Eye (tissue), 1 donor: Measurements from ENCODE around the gene ESX1.
A peak's percentile ranks its signal among the peaks of the same experiment; 100 is the strongest.
"Not testable (repeated sequence)": the region's sequence is repeated elsewhere in the genome, so short reads cannot be mapped to it uniquely, and the experiment has no call there.

ENCODE experiments used
- DNase-seq: peaks from one replicate; pipeline ENCODE4 v3.0.0-alpha.2; 2015

The ESX1 gene

DNA sequence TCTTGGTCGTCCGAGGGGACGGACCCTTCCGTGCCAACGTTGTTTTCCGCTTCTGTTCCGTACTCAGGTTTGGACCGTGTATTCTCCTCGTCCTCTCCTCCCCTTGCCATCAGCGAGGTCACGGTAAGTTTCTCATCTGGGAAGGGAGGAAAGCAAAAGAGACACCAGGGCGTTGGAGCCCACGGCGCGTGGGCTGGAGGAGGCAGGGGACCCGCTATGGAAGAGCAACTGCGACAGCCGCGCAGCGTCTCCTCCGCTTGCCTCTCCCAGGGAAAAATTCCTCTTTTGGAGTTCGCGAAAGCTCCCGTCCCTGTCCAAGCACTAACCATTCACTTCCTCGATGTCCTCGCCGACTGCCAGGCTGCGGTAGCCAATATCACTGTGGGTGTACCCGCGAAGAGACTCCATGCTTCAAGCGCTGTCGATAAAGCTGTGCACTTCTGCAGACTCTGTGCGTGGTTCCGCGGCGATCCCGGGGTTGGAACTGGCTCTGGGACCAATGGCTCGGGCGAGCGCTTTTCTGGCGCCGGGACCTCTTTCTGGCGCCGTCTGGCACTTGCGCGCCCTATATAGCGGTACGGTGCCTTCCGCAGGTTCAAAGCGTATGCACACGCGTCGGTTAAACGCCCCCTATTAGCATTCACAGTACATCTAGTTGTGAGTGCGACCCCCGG lies at the start of gene ESX1:
ESX1 (minus strand) TSS at position 492 of the 674 bp plus-strand sequence; CDS start at position 408, 84 bp downstream.
- peak; percentile 38 for DNase-seq

DNA sequence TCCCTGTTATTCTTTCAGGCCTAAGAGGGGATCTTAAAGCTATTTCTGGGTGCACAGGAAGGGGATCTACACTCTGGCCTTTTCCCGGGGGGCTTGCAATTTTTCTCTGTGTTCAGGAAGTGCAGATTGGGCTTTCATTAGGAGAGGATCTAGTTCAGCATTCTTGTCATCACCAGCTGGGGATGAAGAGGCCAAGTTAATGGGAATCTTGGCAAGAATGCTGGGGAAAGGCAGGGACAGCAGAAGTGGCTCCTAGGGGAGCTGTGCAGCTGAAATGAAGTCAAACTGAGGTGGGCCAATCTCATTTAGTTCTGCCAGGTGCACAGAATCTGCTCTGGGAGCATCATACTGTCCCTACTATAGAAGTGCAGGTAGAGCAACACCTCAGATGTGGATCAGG lies 40.9 kb upstream of the ESX1 start:
- DNase-seq, result no peak

DNA sequence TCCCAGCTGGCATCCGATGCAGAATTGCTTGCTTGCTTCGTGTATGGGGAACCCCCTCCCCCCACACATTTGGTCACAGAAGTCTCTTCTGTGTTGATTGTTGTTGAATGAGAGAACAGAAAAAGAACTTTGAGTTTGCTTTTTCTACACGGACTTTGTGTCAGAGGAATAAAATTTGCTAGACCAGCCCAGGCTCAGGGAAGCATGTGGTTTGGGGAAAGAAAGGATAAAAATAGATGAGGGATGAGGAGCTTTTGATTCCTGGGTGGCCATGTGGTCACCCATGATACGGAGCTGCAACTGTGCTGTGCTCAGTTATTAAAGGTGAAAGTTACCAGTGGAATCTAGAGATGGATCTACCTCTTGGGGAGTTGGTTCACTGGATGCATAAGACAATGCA lies 34.2 kb upstream of the ESX1 start:
- DNase-seq, result no peak

DNA sequence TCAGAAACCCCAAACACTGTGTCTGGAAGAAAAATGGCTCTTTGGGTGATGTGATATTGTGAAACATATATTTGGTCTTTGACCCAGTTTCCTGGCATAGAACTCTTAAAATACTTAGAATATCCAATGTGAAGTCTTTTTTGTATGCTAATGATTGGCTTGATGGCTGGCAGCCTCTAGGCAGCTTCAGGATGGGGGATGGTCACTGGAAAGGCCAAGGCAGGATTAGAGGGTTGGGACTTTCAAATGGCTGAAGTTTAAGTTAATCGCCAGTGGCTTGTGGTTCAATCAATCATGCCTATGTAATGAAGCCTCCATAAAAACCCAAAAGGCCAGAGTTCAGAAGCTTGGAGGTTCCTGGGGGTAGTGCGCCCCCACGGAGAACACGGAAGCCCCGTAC lies 33.5 kb upstream of the ESX1 start:
- no peak for DNase-seq

DNA sequence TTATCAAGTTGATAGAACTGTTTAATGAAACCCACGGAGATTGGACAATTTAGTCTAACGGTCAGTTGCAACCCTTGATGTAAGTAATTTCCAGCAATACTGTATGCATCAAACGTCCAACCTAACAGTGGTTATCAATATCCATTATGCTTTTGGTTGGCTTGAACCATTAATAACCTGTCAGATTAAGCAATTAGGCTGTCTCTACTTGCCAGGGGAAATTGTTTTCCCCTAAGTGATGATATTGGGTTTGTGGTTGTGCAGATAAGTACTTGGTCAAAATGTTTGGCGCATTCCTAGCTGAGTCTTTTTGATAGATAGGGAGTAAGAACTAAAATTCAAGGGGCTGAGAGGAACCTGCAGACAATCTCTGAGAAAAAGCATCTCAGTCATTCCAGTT lies 30.5 kb upstream of the ESX1 start:
- DNase-seq, result no peak

DNA sequence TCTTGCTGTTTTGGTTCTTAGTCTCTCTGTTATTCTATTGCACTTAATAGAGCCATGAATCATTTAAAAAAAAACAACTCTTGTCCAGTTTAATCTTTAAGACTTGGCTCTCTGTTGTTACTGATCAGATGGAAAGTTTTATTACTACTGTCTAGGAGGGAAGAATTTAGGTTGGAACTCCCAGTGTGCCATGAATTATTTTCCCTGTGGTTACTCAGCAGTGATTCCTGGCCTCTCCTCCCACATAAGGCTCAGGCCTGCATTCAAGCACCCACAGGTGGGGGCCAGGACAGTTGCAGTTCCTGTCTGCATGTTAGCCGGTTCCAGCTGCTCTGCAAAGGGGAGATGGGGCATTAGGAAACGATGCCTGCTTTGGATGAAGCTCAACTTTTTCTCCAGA lies 29.8 kb upstream of the ESX1 start:
- DNase-seq, result no peak

DNA sequence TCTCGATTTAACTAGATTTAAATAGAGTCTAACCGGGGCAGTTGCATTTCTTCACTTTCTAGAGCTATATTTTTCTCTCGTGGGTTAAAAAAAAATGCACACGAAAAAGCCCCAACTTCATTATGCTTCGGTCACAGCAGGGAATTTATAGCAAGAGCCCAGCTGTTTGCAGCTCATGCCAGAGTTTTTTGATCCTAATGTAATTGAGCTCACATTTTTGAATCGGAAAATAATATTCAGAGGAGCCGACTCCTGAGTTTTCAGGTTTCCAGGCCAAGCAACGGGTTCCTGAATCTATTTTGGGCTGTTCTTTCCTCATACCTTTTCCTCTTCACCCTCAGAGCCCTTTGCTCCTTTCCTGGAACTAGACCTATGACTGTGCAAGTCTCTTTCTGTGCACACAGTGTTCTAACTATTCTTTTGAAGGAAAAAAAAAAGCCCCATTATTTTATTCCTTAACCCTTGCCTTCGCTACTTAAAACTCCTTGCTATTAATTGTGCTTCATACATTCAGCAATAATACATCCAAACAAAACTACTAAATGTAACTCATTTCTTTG lies 27.5 kb upstream of the ESX1 start:
- DNase-seq, result peak; percentile 5

DNA sequence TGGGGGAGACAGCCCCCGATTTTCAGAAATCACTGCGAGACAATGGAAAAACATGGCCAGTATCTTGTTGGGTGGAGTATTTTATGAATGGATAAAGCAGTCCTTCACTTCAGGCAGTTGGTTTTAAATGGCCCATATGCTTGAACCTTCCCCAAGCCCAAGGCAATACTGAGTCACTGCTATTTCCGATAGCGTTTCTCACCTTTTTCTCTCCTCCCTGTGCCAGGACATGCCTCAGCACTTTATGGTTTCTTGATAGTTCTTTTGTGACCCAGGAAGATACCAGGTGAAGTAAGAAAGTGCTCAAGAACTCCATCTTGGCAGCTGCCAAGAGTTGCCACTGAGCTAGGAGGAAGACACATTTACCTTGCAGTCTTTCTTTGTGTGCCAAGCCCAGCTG lies 26.8 kb upstream of the ESX1 start:
- no peak for DNase-seq

DNA sequence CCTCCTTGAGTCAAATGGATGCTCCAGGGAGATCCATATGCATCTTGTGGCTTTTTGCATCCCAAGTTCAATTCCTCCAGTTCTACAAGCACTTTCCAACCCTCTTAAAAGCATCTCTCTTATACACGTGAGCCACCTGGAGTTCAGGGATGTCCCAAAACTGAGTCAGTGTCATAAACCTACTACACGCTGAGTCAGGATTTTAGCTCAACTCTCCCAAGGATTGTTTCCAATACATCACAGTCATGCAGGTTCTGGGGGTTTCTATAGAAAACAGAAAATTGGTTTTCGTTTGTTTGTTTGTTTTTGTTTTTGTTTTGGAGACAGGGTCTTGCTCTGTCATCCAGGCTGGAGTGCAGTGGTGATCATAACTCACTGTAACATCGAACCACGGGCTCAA lies 25.9 kb upstream of the ESX1 start:
- no peak for DNase-seq

DNA sequence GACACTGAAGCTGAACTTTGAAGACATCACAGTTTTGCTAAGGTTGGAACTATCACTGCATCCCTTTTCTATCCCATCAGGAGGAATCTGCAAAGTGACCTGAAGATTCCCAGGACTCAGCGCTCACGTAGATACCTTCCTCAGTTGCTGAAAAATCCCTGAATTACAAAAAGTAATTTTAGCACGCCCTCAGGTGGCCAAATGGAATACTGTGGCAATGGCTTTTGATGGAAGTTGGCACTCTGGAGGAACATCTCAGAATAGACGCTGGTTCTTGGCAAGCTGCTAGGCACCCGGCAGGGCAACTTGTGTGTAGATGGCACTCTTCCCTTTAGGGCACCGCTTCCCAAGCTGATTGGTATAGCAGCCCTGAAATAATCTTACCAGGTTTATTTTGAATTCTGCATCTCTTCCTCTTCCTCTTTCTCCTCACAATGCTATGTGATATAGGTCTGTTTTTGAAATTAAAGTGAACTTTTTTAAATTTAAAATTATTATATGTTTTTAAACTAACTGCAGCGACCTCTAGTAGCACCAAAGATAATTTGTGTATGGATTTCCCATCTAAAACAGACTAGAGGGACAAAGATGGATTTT lies 16.3 kb upstream of the ESX1 start:
- peak; percentile 73 for DNase-seq

DNA sequence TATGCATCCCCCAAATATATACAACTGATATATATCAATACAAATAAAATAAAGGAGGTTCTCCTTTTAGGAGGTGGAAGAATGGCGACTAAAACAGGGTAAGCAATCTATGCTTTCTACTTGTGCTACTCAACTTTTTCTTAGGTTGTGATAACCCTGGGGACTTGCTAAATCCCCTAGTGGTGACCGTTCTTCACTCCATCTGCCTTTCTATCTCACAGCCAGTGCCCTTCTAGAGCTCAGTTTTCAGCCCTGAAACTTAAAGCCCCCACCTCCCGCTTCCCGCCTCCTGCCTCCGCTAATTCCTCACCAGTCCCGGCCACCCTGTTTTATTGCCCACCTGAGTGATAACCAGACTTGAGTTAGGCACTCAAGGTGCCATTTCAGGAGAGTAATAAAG lies 15.5 kb upstream of the ESX1 start:
- DNase-seq, result no peak

DNA sequence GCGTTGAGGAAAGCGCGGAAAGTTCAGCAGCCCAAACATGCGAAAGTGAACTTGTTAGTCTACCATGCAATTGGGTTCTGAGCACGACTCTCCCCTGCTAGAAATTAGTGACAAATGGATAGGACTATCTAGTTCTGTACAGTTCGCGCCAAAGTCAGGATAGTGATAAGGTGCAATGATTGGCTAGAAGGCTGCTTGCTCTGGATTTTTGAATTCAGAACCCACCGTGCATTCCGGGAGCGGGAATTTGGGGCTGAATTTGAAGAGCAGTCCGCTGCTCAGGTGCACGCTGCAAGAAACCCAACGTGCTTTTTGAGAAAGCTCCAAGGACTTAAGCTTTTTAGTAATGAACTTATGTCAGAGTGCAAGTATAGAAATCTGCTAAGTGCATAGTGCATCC lies 732 bp upstream of the ESX1 start:
- peak; percentile 17 for DNase-seq

DNA sequence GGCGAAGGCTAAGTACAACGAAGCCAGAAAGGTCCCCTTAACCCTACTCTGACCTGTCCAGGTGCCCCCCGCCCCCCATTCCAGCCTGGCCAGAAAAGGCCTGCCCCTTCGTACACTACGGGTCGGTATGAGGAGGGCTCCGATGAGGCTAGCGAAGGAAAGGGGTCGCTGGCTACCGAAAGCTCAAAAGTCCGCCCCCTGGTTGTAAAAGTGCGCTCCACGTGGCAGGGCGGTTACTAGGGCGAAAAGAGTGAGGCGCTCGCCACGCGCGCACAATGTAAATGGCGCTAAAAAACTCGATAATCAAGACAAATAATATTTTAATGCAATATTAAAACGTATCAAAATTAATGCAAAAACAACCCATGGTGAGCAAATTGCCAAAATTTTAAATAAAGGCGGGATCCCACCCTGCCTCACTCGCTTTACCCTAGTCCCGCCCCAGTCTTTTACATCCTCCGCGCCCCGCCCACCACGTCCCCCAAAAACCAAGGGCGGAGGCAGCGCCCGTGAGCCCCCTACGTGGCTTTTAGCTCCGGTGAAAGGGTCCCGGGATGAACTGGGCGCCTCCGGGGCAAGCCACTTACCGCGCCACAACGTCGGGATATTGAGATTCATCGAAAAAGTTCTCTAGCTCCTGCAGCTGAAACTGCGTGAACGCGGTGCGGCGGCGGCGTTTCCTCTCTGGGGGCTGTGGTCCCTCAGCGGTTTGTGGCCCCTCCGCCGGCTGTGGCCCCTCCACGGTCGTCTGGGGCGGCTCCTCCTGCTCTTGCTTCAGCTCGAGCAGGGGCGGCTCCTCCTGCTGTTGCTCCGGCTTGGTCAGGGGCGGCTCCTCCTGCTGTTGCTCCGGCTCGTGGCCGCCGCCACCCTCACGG lies 929 bp downstream of the ESX1 start:
- DNase-seq, result peak; percentile 46

DNA sequence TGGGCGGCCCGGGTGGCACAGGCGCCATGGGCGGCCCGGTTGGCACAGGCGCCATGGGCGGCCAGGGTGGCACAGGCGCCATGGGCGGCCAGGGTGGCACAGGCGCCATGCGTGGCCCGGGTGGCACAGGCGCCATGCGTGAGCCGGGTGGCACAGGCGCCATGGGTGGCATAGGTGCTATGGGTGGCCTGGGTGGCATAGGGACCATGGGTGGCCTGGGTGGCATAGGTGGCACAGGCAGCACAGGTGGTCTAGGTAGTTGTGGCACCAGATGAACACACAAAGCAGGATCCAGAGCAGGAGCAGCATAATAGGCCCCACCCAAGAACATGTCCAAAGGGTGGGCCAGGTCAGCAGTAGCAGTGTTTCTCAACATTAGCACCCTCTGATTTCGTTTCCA lies 4.3 kb downstream of the ESX1 start:
- DNase-seq, result no peak

DNA sequence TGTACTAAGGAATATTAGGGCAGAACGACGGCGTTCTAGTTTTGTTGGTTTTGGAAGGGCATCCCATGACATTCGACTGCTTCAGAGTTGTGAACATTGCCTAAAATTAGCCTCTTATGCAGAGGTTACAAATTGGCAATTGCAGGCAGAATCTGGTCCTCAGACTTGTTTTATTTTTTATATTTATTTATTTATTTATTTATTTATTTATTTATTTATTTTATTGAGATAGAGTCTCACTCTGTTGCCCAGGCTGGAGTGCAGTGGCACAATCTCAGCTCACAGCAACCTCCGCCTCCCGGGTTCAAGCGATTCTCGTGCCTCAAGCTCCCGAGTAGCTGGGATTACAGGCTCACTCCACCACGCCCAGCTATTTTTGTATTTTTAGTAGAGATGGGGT lies 24.7 kb downstream of the ESX1 start:
- DNase-seq, result not testable (repeated sequence)

DNA sequence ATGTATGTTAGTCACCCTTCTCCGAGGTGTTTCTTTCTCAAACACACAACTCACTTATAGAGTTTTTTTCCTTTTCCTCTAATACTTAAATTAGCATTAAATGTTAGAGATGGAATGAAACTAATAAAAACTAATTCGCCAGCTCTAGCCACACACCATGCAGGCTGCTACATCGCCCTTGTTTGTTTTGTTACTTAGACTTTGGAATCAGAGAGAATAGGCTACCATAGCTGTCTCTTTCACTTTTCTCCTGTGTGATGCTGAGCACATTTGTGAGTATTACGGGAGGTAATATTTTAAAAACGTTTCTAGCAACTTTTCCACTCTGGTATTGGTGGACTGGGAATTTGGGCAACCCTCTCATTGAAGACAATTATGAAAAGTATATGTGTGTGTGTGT lies 43.5 kb downstream of the ESX1 start:
- no peak for DNase-seq

DNA sequence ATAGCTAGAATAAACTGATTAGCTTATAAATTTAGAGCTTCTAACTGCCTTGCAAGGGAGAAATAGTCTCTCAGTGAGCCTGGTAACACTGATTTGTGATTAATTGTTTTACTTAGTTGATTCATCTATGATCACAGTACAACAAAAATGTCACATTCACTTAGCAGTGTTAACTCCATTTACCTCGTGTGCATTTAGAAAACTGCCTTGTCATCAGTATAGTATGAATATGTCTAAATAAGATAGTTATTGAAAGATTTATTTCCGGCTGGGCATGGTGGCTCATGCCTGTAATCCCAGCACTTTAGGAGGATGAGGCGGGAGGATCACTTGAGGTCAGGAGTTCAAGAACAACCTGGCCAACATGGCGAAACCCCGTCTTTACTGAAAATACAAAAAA lies 49.2 kb downstream of the ESX1 start:
- DNase-seq, result no peak
